ENCODE data around the gene GRM1. TPM values are rescaled to one million over a fixed set of nuclear protein-coding genes. Genes with fewer than 3 reads are reported as not detected.

The GRM1 gene
- polyA plus RNA-seq, 2 of the 4 experiments (the other 2 are of a cell fraction): 0.04 TPM; not detected in 1

DNA sequence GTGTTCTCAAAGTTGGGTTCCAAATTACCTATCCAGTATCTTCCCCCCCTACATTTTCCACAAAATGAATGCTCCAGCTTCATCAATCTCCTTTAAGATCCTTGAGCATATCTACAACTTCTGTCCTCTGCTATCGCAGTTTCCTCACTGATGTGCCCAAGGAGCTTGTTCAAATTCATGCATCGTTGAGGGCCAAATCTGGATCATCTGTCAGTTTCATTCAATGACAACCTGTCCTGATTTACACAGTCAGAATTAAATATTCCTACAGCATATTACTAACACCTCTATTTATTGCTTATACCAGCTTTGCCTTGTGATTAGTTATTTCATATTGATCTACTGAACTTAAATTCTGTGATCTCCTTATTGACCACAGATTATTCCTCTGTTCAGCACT is 68.7 kb downstream of the GRM1 start:
- CTCF ChIA-PET: no interaction called here

DNA sequence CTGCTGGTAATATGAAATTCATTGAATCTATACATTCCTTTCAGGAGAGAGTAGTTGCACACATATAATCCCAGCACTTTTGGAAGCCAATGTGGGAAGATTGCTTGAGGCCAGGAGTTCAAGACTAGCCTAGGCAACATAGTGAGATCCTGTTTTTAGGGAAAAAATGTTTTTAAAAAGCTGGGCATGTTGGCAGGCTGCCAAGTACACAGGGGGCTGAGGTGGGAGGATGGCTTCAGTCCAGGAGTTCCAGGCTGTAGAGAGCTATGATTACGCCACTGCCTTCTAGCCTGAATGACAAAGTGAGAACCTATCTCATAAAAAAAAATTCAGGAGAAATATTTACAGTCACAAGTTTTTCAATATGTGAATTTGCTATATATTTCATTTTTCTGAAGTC is 71.9 kb downstream of the GRM1 start:
- ATAC-seq (no peak), FAIRE-seq (no peak), DNase-seq (ENCODE audit: low read depth in 1 of 2, low spot score in 1 of 2) (no peak)
- TF ChIP-seq, protein P1, sequence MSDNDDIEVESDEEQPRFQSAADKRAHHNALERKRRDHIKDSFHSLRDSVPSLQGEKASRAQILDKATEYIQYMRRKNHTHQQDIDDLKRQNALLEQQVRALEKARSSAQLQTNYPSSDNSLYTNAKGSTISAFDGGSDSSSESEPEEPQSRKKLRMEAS (IDR thresholded peaks at IDR 0.05): no peak
- H3K9me3 ChIP-seq: no peaks in the 10 kb centered on the region
- ChIA-PET POLR2A (no interaction called here), CTCF (no interaction called here)
- 48% methylated on average over 1 of the region's 1 CpG for WGBS (ENCODE audit: missing lambda C conversion rate)
- H3K27ac ChIP-seq: no peak overlapping the region
- H3K4me1 ChIP-seq: no peaks in the 10 kb centered on the region
- no peak overlapping the region for H3K4me3 ChIP-seq
- no peak overlapping the region for H3K4me2 ChIP-seq

More for the DNA sequence above, 68.7 kb downstream of the GRM1 start:
- Histone ChIP-seq H3K27ac (no peak overlapping the region), H3K4me2 (no peak overlapping the region), H3K9me3 (no peaks in the 10 kb centered on the region), H3K4me1 (no peaks in the 10 kb centered on the region), H3K4me3 (no peak overlapping the region)
- FAIRE-seq (no peak), DNase-seq (ENCODE audit: low read depth in 1 of 2, low spot score in 1 of 2) (no peak), ATAC-seq (no peak)
- TF ChIP-seq POLR2A (IDR thresholded peaks at IDR 0.05; ENCODE audit: low read length) (no peak), MAZ (IDR thresholded peaks at IDR 0.05; ENCODE audit: borderline replicate concordance, low read depth, low read length) (no peak), KDM5A (IDR thresholded peaks at IDR 0.05) (no peak), RCOR1 (IDR thresholded peaks at IDR 0.05; ENCODE audit: low read depth, low read length) (no peak), CBX2 (IDR thresholded peaks at IDR 0.05; ENCODE audit: borderline replicate concordance, low read depth) (no peak), ZFP36 (IDR thresholded peaks at IDR 0.05; ENCODE audit: borderline replicate concordance, partially characterized antibody) (no peak), ZSCAN20 (CRISPR knock-in tag; IDR thresholded peaks at IDR 0.05) (no peak), POLR2AphosphoS2 (conservative IDR thresholded peaks at IDR 0.05; ENCODE audit: low read length) (no peak), RARB (CRISPR knock-in tag; IDR thresholded peaks at IDR 0.05) (no peak), ZNF302 (CRISPR knock-in tag; IDR thresholded peaks at IDR 0.05) (no peak), CBX8 (IDR thresholded peaks at IDR 0.05) (no peak), TP53 (CRISPR knock-in tag; IDR thresholded peaks at IDR 0.05) (no peak), MYC (IDR thresholded peaks at IDR 0.05; ENCODE audit: borderline replicate concordance, low read length) (no peak), KDM1A (IDR thresholded peaks at IDR 0.05; ENCODE audit: low read depth) (no peak), SMC3 (IDR thresholded peaks at IDR 0.05) (no peak), ZC3H11A (IDR thresholded peaks at IDR 0.05) (no peak), TFCP2L1 (CRISPR knock-in tag; IDR thresholded peaks at IDR 0.05) (no peak)
- TF ChIP-seq, protein P2, sequence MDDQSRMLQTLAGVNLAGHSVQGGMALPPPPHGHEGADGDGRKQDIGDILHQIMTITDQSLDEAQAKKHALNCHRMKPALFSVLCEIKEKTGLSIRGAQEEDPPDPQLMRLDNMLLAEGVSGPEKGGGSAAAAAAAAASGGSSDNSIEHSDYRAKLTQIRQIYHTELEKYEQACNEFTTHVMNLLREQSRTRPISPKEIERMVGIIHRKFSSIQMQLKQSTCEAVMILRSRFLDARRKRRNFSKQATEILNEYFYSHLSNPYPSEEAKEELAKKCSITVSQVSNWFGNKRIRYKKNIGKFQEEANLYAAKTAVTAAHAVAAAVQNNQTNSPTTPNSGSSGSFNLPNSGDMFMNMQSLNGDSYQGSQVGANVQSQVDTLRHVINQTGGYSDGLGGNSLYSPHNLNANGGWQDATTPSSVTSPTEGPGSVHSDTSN (IDR thresholded peaks at IDR 0.05): no peak
- TF ChIP-seq, protein P3, sequence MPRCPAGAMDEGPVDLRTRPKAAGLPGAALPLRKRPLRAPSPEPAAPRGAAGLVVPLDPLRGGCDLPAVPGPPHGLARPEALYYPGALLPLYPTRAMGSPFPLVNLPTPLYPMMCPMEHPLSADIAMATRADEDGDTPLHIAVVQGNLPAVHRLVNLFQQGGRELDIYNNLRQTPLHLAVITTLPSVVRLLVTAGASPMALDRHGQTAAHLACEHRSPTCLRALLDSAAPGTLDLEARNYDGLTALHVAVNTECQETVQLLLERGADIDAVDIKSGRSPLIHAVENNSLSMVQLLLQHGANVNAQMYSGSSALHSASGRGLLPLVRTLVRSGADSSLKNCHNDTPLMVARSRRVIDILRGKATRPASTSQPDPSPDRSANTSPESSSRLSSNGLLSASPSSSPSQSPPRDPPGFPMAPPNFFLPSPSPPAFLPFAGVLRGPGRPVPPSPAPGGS (IDR thresholded peaks at IDR 0.05): no peak
- TF ChIP-seq, protein P4, sequence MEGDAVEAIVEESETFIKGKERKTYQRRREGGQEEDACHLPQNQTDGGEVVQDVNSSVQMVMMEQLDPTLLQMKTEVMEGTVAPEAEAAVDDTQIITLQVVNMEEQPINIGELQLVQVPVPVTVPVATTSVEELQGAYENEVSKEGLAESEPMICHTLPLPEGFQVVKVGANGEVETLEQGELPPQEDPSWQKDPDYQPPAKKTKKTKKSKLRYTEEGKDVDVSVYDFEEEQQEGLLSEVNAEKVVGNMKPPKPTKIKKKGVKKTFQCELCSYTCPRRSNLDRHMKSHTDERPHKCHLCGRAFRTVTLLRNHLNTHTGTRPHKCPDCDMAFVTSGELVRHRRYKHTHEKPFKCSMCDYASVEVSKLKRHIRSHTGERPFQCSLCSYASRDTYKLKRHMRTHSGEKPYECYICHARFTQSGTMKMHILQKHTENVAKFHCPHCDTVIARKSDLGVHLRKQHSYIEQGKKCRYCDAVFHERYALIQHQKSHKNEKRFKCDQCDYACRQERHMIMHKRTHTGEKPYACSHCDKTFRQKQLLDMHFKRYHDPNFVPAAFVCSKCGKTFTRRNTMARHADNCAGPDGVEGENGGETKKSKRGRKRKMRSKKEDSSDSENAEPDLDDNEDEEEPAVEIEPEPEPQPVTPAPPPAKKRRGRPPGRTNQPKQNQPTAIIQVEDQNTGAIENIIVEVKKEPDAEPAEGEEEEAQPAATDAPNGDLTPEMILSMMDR (IDR thresholded peaks at IDR 0.05): no peak
- WGBS (ENCODE audit: missing lambda C conversion rate): 72% methylated on average over 2 of the region's 2 CpGs
- POLR2A ChIA-PET: no interaction called here

DNA sequence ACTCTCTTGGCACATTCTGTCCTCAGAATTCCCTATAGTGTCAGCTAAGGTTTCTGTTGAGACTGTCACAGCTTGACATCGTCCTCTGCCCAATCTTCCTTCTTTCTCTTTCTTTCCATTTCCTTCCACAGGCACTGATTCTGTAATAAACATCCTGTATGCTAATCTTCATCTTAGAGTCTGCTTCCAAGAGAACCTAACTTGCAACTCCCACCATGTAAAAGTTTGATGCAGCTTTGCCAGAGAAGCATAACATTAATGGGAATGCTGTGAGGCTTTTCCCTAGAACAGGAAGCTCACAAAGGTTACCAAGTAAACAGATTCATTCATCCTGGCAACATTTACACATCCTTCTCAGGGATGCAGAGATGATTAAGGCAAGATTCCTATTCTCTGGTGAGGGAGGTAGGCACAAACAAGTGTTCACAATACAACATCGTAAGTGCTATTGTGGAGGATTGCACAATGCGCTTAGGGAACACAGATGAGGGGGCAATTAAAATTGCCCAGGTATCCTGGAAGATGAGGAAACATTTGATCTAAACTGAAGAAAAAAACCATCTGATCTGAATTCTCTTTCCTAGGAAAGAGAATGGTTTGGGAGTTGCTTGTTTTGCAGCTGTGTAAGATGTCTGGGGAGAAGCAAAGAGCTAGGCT is 74.7 kb downstream of the GRM1 start:
- ChIA-PET POLR2A (no interaction called here), CTCF (interaction anchor here (1.0 kb wide), 1 partner anchor 279 kb away, joined by 3 read pairs; no protein-coding TSS in a partner anchor)
- DNase-seq (ENCODE audit: low read depth in 1 of 2, low spot score in 1 of 2) (no peak), ATAC-seq (no peak), FAIRE-seq (no peak)
- no peaks in the 10 kb centered on the region for H3K9me3 ChIP-seq
- H3K4me2 ChIP-seq: no peak overlapping the region
- no peak overlapping the region for H3K4me3 ChIP-seq
- WGBS (ENCODE audit: missing lambda C conversion rate): 45% methylated on average over 3 of the region's 3 CpGs
- no peaks in the 10 kb centered on the region for H3K4me1 ChIP-seq
- no peak overlapping the region for H3K27ac ChIP-seq
- TF ChIP-seq, protein P4 (IDR thresholded peaks at IDR 0.05): no peak
- no peak for TF ChIP-seq CEBPB (IDR thresholded peaks at IDR 0.05)
- TF ChIP-seq, protein P5, sequence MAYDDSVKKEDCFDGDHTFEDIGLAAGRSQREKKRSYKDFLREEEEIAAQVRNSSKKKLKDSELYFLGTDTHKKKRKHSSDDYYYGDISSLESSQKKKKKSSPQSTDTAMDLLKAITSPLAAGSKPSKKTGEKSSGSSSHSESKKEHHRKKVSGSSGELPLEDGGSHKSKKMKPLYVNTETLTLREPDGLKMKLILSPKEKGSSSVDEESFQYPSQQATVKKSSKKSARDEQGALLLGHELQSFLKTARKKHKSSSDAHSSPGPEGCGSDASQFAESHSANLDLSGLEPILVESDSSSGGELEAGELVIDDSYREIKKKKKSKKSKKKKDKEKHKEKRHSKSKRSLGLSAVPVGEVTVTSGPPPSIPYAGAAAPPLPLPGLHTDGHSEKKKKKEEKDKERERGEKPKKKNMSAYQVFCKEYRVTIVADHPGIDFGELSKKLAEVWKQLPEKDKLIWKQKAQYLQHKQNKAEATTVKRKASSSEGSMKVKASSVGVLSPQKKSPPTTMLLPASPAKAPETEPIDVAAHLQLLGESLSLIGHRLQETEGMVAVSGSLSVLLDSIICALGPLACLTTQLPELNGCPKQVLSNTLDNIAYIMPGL (CRISPR knock-in tag; IDR thresholded peaks at IDR 0.05; ENCODE audit: borderline replicate concordance): no peak
- no peak for TF ChIP-seq NPAS2 (CRISPR knock-in tag; IDR thresholded peaks at IDR 0.05; ENCODE audit: borderline replicate concordance)
- TF ChIP-seq HOXB13 (CRISPR knock-in tag; IDR thresholded peaks at IDR 0.05; ENCODE audit: low read depth): no peak
- no peak for TF ChIP-seq JUN (IDR thresholded peaks at IDR 0.05)
- no peak for TF ChIP-seq ZFP36 (IDR thresholded peaks at IDR 0.05; ENCODE audit: borderline replicate concordance, partially characterized antibody)
- TF ChIP-seq HDAC2 (IDR thresholded peaks at IDR 0.05): no peak
- TF ChIP-seq ZNF302 (CRISPR knock-in tag; IDR thresholded peaks at IDR 0.05): no peak

Measured in A549 (cell line).